Liver (tissue), 9 donors: Measurements from ENCODE around the gene MTERF1. TPM values are rescaled to one million over a fixed set of nuclear protein-coding genes. Genes with fewer than 3 reads are reported as not detected.

Experiments used
- DNase-seq: peaks from one replicate; pipeline ENCODE4 v3.0.0-alpha.2; 2017; ENCODE audit warnings: low spot score
- H3K27ac ChIP-seq, 2 donors: one replicate each; pipeline ENCODE4 v1.7.0; 2013; ENCODE audit warnings: inconsistent platforms in 2 of 2, low read length in 2 of 2, control low read depth in 1 of 2, low read depth in 1 of 2, mild to moderate bottlenecking in 1 of 2
- H3K27me3 ChIP-seq, 4 donors: one replicate each; pipeline versions ENCODE4 v1.6.1 to v1.7.0; 2013; ENCODE audit warnings: low read length in 3 of 4, inconsistent platforms in 1 of 4, mild to moderate bottlenecking in 1 of 4, moderate library complexity in 1 of 4; ENCODE audit not compliant: control insufficient read depth in 4 of 4, insufficient read depth in 4 of 4
- H3K36me3 ChIP-seq, 4 donors: one replicate each; pipeline versions ENCODE4 v1.6.1 to v1.7.0; 2013; ENCODE audit warnings: low read length in 3 of 4, mild to moderate bottlenecking in 3 of 4, low read depth in 1 of 4, moderate library complexity in 1 of 4; ENCODE audit not compliant: control insufficient read depth in 4 of 4, insufficient read depth in 3 of 4
- H3K4me1 ChIP-seq, 4 donors: one replicate each; pipeline versions ENCODE4 v1.6.1 to v1.7.0; 2013; ENCODE audit warnings: low read length in 3 of 4, mild to moderate bottlenecking in 3 of 4, moderate library complexity in 1 of 4; ENCODE audit not compliant: control insufficient read depth in 4 of 4, insufficient read depth in 4 of 4
- H3K4me3 ChIP-seq, 3 donors: one replicate each; pipeline versions ENCODE4 v1.6.1 to v1.7.0; 2013; ENCODE audit warnings: low read length in 3 of 3, control low read depth in 1 of 3, low read depth in 1 of 3, mild to moderate bottlenecking in 1 of 3
- H3K9ac ChIP-seq, 2 donors: one replicate each; pipeline ENCODE4 v1.7.0; 2013; ENCODE audit warnings: low read length in 2 of 2, mild to moderate bottlenecking in 2 of 2, moderate library complexity in 2 of 2, control low read depth in 1 of 2, low read depth in 1 of 2
- H3K9me3 ChIP-seq, 4 donors: one replicate each; pipeline versions ENCODE4 v1.6.1 to v1.7.0; 2013; ENCODE audit warnings: low read length in 3 of 4; ENCODE audit not compliant: control insufficient read depth in 4 of 4
- ATF3 ChIP-seq: IDR thresholded peaks from 2 replicates; pipeline ENCODE4 v1.6.1; 2016; ENCODE audit warnings: antibody characterized with exemption
- CTCF ChIP-seq: fragments of 150-350 bp; IDR thresholded peaks from 2 replicates; pipeline ENCODE4 v1.5.1; 2017; ENCODE audit warnings: improper control_type of control experiment, low read depth, low read length; ENCODE audit not compliant: missing input control
- FOXA1 ChIP-seq: IDR thresholded peaks from 2 replicates; pipeline ENCODE4 v1.6.1; 2016; ENCODE audit warnings: antibody characterized with exemption
- FOXA2 ChIP-seq: IDR thresholded peaks from 2 replicates; pipeline ENCODE4 v1.6.1; 2016; ENCODE audit warnings: antibody characterized with exemption
- HNF4G ChIP-seq: IDR thresholded peaks from 2 replicates; pipeline ENCODE4 v1.6.1; 2016; ENCODE audit warnings: antibody characterized with exemption
- JUND ChIP-seq, 2 donors: IDR thresholded peaks; 2 replicates each; pipeline ENCODE4 v1.6.1; 2016; ENCODE audit warnings: antibody characterized with exemption in 2 of 2
- NR2F2 ChIP-seq: IDR thresholded peaks from 2 replicates; pipeline ENCODE4 v1.6.1; 2016; ENCODE audit warnings: antibody characterized with exemption
- RAD21 ChIP-seq, 2 donors: IDR thresholded peaks; 2 replicates each; pipeline ENCODE4 v1.6.1; 2016; ENCODE audit warnings: antibody characterized with exemption in 2 of 2, mild to moderate bottlenecking in 2 of 2
- REST ChIP-seq: IDR thresholded peaks from 2 replicates; pipeline ENCODE4 v1.6.1; 2016; ENCODE audit warnings: antibody characterized with exemption, mild to moderate bottlenecking
- RXRA ChIP-seq, 2 donors: IDR thresholded peaks; 2 replicates each; pipeline ENCODE4 v1.6.1; 2017 to 2018; ENCODE audit warnings: antibody characterized with exemption in 2 of 2, mild to moderate bottlenecking in 1 of 2
- SP1 ChIP-seq: IDR thresholded peaks from 2 replicates; pipeline ENCODE4 v1.6.1; 2018; ENCODE audit warnings: antibody characterized with exemption, mild to moderate bottlenecking
- TAF1 ChIP-seq: conservative IDR thresholded peaks from 2 replicates; pipeline ENCODE4 v1.6.1; 2016; ENCODE audit warnings: antibody characterized with exemption, mild to moderate bottlenecking
- YY1 ChIP-seq: IDR thresholded peaks from 2 replicates; pipeline ENCODE4 v1.6.1; 2016; ENCODE audit warnings: antibody characterized with exemption, mild to moderate bottlenecking
- ZBTB33 ChIP-seq: IDR thresholded peaks from 2 replicates; pipeline ENCODE4 v1.6.1; 2016; ENCODE audit warnings: antibody characterized with exemption
- WGBS: extraction: QIAGEN DNeasy Blood & Tissue Kit; methylation state at CpG from one replicate; pipeline ENCODE4 v1.1.7; 2013; 5-methylcytosine and 5-hydroxymethylcytosine counted together
- polyA plus RNA-seq, 2 donors: library from polyadenylated mRNA; stranded (reverse) in 1 of 2; unstranded in 1 of 2; fragments of 200-250 nt in 1 of 2; fragments of >200 nt in 1 of 2; fragmentation: Nextera tagmentation in 1 of 2; extraction: Ambion mirVana in 1 of 2; gene quantifications; one replicate each; pipeline versions ENCODE4 v1.2.1 to v1.2.3, GENCODE V29; 2013 to 2015
- total RNA-seq, 2 donors: library from RNA; depleted of rRNA; stranded (reverse); fragments of >200 nt; gene quantifications; one replicate each; pipeline ENCODE4 v1.2.3, GENCODE V29; 2014
- TF ChIP-seq, protein P1 (sequence below): IDR thresholded peaks from 2 replicates; pipeline ENCODE4 v1.6.1; 2016; ENCODE audit warnings: antibody characterized with exemption
- donor health status: healthy.
- donor health status: healthy.
- donor health status: healthy.
- donor health status: healthy.
- donor health status: healthy.

The MTERF1 gene
- total and polyA plus RNA-seq, 4 donors = 5.8 to 9.1 (median 6.4) TPM

- Histone ChIP-seq H3K36me3 (no peaks in the 10 kb centered on the region), H3K27me3 (no peaks in the 10 kb centered on the region), H3K4me3 (no peak overlapping the region), H3K4me1 (no peaks in the 10 kb centered on the region), H3K9me3 (no peaks in the 10 kb centered on the region), H3K9ac (no peak overlapping the region), H3K27ac (no peak overlapping the region)
- DNase-seq = no peak
- TF ChIP-seq YY1 (no peak), ZBTB33 (no peak), JUND (IDR thresholded peaks at IDR 0.05) (no peak), TAF1 (no peak), RXRA (IDR thresholded peaks at IDR 0.05) (no peak), ATF3 (no peak), FOXA1 (no peak)
- 76% methylated on average over 2 of the region's 2 CpGs for WGBS
Observed at GRCh38 chr7:91827169-91827568, 53.3 kb downstream of the MTERF1 start.

DNA sequence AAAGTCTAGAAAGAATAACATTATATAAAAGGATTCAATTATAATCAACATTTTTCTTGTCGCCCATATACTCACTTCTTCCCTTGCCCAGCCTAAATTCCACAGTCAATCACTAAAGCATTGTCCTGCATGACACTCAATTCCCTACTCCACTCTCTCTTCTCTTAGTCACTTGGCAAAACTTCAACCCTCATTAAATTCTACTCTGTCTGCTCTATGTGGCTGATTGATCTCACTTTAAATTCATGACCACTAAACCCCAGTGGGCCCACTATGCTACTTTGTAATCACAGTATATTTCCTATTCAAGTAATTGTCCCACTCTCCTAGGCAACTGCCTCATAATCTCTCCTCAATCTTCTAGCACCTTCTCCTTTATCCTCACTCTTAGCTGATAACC, 54.1 kb downstream of the MTERF1 start:
- DNase-seq = no peak
- Histone ChIP-seq H3K9ac (no peak overlapping the region), H3K27me3 (no peaks in the 10 kb centered on the region), H3K36me3 (no peaks in the 10 kb centered on the region), H3K4me3 (no peak overlapping the region), H3K4me1 (no peaks in the 10 kb centered on the region), H3K9me3 (no peaks in the 10 kb centered on the region), H3K27ac (no peak overlapping the region)
- TF ChIP-seq NR2F2 (no peak), ZBTB33 (no peak), CTCF (no peak)
- WGBS = 91% methylated on average over 1 of the region's 1 CpG

- DNase-seq = no peak
- Histone ChIP-seq H3K27ac (no peak overlapping the region), H3K27me3 (no peaks in the 10 kb centered on the region), H3K9me3 (no peaks in the 10 kb centered on the region), H3K4me1 (no peaks in the 10 kb centered on the region), H3K9ac (no peak overlapping the region), H3K36me3 (no peaks in the 10 kb centered on the region), H3K4me3 (no peak overlapping the region)
- no peak for TF ChIP-seq CTCF
- TF ChIP-seq FOXA2 = no peak
- TF ChIP-seq SP1 = no peak
- no peak for TF ChIP-seq REST
- no peak for TF ChIP-seq RXRA (IDR thresholded peaks at IDR 0.05)
- no peak for TF ChIP-seq HNF4G
- no peak for TF ChIP-seq TAF1
- TF ChIP-seq NR2F2 = no peak
- TF ChIP-seq YY1 = no peak
- no peak for TF ChIP-seq ATF3
- TF ChIP-seq, protein P1, sequence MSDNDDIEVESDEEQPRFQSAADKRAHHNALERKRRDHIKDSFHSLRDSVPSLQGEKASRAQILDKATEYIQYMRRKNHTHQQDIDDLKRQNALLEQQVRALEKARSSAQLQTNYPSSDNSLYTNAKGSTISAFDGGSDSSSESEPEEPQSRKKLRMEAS = no peak
- TF ChIP-seq RAD21 (IDR thresholded peaks at IDR 0.05) = no peak
Observed at GRCh38 chr7:91824201-91824600, 56.3 kb downstream of the MTERF1 start.
